NCI-H524 (cell line): ENCODE measurements around the gene MAMDC2.
"Not testable (repeated sequence)": the region's sequence is repeated elsewhere in the genome, so short reads cannot be mapped to it uniquely, and the experiment has no call there.

ENCODE experiments used
- DNase-seq, 2 experiments: peaks; one replicate each; lab custom pipeline; 2025; lab: John Stamatoyannopoulos, UW

The MAMDC2 gene

DNA sequence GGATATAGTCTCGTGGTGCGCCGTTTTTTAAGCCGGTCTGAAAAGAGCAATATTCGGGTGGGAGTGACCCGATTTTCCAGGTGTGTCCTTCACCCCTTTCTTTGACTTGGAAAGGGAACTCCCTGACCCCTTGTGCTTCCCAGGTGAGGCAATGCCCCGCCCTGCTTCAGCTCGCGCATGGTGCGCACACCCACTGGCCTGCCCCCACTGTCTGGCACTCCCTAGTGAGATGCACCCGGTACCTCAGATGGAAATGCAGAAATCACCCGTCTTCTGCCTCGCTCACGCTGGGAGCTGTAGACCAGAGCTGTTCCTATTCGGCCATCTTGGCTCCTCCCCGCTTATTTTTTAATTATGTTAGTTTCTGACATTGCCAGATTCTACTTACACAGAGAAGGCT lies 161.1 kb downstream of the MAMDC2 start:
- not testable (repeated sequence) for DNase-seq

DNA sequence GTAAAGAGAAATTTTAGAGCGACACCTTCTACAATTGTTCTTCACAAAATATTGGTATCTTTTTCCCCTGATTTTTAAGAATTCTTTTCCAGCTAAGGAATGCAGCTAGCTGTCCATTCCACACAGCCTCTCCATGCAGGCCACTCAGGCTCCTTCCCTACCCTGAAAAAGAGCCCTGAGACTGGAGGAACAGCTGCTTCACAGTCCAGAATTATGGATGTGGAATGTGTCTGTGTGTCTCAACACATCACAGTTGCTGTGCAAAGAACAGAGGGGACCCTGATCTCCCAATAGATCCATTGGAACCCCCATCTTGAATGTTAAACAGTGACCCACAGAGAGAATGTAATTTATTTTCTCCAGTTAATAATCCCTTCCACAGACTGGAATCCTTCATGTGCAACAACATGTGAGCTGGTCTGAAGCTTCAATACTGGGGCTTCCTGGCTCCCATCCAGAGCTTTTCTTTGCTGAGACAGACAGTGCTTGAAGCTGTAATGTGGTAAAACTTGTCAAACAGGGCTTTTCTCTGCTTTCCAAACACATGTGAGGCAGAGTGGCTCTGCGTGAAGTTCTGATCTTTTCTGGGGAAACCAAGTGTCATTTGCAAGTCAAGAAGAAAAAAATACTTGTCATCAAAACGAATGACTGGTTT lies 161.8 kb downstream of the MAMDC2 start:
- no peak for DNase-seq

DNA sequence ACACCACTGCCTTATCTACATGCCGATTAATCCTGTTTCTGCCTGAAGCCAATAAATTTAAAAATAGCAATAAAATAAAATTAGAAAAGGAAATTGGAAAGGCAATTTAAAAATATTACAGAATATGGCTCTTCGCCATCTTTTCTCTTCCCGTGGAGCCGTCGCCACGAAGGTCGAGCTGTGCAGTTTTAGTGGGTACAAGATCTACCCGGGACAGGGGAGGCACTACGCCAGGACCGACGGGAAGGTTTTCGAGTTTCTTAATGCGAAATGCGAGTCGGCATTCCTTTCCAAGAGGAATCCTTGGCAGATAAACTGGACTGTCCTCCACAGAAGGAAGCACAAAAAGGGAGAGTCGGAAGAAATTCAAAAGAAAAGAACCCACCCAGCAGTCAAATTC lies 173.4 kb downstream of the MAMDC2 start:
- DNase-seq, result no peak

DNA sequence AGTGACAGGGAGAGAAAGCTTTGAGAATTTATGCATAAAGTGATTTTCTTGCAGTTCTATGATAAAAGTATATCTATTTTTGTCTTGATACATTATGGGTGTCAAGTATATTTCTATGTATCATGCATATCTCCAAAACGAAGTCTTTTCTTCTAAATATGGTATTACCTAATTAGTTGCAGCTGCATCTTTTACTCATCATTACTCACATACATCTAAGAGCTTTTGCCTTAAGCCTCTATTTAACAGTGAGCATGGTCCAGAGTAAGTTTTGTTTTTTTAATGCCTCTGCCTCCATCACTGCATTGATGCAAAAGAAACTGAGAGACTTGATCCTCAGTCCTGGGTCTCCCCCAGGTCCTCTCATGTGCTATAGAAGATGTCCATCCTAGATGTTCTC lies 175.1 kb downstream of the MAMDC2 start:
- DNase-seq, result no peak

DNA sequence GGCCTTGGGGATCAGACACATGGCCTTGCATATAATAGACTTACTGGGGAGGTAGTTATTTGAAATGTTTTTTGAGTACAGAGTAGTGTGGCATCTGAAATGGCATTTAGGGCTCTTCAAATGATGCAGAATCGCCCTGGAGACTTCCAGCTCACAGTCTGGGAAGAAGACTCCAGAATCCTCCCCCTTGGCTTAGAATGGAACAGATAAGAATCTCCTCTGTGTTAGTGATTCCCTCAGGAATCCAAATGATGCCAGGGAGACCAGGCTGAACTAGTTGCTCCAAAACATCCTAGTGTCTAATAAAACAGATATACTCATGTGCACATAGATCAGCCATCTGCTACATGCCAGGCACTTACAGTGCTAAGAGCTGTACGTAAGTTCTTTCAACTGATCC lies 176.6 kb downstream of the MAMDC2 start:
- no peak for DNase-seq

DNA sequence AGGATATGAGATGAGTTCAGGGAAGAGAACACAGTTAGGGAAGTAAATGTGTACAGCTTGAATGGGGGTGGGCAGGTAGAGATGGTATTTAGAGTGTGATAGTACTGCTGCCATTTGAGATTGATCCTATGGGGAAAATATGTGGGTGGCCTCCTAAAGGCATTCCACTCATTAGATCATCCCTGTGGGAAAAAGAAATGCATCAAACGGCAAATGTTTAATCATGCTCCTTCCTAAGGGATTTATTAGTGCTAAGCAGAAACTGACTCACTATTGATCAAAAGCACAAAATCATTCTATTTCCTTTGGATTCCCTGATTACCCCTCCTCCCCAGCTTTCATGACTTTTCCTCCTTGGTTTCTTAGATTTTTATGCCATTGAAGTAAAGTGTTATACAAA lies 178.7 kb downstream of the MAMDC2 start:
- DNase-seq, result no peak

DNA sequence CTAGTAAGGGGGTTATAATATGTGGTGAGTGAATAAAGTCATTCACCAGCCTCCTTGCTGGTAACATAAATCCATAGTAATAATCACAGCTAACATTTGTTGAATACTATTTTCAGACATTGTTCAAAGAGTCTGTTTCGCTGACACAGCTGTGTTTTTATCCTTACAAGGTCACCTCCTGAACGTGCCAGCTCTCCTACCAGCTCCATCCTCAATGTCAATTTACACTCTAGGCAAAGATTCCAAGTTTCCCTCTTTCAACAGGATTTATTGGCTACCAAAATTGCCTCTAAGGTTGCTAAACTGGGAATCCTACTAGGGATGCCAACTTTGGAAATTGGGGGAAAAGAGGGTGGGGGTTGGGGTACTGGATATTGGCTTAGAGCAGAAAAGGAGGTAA lies 184.5 kb downstream of the MAMDC2 start:
- no peak for DNase-seq

DNA sequence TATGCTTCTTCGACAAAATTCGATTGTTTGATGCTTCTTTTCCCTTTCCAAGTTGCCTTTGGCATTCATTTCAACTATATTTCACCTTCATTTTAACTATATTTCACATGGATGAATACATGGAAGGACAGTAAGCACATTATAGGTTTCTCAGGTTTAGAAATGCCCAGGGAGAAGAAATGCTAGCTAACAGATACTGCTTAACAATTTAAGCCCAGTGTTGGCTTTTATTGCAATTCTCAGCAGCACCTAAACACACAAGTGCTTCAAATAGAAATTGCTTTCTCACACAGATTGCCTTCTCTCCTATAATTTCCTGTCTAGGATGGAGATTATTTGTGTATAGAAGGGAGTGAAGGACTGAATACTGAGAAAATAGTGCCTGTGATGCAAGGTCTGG lies 185.0 kb downstream of the MAMDC2 start:
- DNase-seq, result no peak

DNA sequence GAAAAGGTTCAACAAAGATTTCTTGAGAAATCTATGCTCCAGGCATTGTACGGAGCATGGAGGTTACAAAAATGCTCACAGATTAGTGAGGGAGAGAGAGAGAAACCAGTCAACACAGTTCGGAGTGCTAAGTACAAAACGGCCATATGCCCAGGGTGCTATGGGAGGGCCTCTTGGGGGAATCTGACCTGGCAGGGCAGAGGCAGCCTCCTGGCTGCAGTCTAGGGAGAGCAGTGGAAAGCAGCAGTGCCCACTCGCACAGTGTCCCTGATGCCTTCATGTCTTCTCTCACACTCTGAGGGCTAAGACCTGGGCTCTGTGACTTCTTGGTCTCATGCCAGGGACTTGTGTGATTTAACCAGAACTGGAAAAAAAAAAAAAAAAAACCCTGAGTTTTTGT lies 185.4 kb downstream of the MAMDC2 start:
- DNase-seq, result peak in 1 of 2 experiments; percentile 8

DNA sequence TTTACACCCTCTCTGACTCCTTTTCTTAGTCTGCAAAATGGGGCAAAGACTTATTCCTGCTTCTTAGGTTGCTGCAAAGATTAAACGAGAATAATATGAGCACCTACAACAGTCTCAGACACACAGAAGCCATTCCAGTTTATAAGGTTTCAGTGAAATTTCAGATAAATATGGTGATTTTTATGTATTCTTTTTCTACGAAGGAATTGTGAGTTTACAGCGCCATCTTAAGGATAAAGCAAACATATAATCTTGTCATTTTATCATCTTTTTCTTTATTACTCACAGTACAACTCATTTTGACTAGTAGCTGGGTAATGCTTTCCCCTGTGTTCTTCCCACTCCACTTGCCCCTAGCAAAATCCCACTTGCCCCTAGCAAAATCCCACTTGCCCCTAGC lies 185.9 kb downstream of the MAMDC2 start:
- DNase-seq, result peak in 1 of 2 experiments; percentile 7

DNA sequence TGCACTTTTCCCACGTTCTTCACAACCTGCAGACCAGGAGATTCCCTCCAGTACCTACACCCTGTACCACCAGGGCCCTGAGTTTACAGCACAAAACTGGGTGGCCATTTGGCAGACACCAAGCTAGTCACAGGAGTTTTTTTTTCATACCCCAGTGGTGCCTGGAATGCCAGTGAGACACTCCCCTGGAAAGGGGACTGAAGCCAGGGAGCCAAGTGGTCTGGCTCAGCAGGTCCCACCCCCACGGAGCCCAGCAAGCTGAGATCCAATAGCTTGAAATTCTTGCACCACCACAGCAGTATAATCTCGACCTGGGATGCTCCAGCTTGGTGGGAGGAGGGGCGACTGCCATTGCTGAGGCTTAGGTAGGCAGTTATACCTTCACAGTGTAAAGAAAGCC lies 188.8 kb downstream of the MAMDC2 start:
- no peak for DNase-seq

DNA sequence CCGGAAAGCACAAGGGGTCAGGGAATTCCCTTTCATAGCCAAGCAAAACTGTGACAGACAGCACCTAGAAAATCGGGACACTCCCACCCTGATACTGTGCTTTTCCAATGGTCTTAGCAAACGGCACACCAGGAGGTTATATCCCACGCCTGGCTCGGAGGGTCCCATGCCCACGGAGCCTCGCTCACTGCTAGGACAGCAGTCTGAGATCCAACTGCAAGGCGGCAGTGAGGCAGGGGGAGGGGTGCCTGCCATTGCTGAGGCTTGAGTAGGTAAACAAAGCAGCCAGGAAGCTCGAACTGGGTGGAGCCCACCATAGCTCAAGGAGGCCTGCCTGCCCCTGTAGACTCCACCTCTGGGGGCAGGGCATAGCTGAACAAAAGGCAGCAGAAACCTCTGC lies 190.6 kb downstream of the MAMDC2 start:
- not testable (repeated sequence) for DNase-seq

DNA sequence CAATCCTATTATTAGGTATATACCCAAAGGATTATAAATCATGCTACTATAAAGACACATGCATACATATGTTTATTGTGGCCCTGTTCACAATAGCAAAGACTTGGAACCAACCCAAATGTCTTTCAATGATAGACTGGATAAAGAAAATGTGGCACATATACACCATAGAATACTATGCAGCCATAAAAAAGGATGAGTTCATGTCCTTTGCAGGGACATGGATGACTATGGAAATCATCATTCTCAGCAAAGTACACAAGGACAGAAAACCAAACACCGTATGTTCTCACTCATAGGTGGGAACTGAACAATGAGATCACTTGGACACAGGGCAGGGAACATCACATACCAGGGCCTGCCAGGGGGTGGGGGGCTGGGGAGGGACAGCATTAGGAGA lies 202.3 kb downstream of the MAMDC2 start:
- not testable (repeated sequence) for DNase-seq

DNA sequence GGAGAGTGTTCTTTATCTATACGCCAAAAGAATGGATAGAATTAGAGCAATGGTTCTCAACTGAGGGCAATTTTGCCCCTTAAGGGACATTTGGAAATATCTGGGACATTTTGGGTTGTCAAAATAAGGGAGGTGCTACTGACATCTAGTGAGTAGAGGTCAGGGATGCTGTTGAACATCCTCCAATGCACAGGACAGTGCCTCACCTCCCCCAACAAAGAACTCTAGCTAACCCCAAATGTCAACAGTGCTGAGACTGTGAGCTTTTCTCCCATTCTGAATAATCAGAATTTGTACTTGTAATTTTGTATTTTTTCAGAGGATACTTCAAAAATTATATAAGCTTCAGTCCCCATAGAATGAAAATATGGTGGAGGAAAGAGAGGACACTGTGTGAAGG lies 206.6 kb downstream of the MAMDC2 start:
- DNase-seq, result no peak

DNA sequence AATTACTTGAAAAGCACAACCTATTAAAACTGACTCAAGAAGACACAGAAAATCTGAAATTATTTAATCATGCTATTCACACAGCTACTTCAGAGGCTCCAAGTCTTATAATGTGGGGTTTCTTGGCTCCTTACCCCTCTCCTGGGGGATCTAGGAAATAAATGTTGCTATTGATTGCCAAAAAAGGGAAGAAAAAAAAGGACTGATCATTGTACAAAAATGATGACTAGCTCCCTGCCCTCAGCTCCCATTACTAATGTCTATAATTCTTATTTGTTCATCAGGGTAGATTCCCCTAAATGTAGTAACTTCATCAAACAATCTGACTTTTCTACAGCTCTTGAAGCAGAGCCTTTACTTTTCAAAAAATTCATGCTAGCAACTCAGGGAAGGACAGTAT lies 211.8 kb downstream of the MAMDC2 start:
- DNase-seq, result no peak

DNA sequence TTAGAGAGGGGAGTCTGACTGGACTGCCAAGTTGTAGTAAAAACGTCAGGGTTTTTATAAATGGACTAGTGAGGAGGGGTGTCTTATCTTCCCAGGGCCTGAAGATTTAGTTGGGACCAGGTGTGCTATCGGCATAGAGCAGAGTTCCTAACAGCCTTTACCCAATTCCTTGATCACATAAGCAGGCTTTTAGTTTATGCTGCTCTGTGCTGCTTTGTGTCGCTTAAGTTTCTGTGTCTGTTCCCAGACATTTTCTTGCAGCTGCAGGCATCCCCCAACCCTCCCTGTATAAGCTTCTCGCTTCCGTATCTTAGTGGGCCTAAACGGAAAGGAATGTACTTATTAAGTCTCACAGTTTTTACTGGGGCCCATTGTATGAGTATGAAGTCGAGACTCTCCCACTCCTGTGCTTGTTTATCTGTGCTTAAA lies 212.5 kb downstream of the MAMDC2 start:
- no peak for DNase-seq

DNA sequence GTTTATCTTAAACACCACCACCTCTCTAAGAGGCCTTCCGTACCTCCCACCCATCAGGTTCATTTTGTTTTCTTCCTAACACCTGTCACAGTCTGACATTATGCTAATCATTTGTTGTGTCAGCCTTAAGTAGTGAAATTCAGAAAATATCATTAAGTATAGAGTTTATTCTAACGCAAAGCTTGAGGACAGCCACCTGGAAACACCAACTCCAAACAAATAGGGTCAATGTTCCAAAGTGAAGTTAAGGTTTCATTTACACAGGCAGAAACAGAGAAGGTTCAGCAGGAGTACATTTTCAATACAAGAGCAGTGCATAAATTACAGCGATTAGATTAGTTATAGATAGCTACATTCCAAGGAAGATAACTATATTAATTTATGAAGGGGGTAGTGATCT lies 213.9 kb downstream of the MAMDC2 start:
- DNase-seq, result no peak

DNA sequence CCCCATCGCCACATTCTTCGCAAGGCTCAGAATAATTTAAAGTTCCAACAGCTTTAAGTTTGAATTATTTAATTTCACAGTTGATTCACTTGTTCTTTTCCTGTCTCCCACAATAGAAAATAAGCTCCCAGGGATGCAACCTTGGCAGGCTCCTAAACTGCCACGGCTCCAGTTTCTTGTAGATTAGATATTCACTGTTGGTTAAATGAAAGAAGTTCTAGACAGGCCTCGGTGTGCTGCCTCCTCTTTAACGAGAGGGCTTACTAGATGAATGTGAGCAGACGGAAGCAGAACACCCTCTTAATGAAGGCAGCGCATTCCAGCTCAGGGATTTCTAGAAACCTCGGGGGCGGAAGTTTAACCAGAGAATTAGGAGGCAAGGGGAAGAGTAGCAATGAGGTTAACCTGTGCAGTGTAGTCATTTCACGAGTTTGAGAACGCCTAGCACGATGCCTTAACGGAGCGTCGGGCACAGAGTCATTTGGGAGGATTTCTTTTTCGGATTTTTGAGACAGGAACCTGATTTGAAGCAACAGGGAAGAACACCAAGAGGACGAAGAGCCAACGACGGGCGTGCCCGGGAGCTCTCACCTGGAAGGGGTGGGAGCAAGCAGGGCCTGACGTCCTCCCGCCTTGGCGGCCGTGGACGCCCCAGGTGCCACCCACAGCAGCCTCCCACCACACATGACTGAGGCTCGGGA lies 214.5 kb downstream of the MAMDC2 start:
- DNase-seq, result peak in 1 of 2 experiments; percentile 34

DNA sequence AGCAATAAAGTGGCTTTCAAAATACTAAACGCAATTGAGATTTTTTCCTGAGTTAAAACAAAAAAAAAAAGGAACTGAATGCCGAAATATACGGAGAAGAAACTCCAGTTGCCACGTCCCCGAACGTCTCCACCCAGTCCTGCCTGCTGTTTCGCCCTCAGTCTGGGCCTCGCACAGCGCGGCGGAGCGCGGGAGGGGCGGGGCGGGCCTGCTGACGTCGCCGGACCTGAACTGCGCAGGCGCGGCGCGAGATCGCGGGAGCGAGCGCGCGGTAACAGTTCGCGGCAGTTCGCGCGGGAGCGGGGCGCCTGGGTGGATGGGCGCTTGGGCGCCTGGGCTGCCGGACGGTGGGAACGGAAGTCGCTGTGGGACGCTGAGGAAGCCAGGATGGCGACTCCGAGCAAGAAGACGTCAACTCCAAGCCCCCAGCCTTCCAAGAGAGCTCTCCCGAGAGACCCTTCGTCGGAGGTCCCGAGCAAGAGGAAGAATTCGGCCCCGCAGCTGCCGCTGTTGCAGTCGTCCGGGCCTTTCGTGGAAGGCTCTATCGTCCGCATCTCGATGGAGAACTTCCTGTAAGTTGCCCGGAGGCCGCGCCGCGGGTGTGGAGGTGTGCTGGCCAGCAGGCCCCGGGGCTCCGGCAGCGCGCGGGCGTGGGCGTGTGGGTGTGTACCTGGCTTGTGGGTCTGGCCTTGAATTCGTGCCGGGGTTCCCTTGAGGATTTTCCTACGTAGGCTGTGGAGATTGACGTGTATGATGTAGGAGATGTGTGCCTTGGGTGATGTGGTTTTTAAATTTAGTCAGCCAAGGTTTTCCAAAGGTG lies 215.3 kb downstream of the MAMDC2 start, which contains the start of gene SMC5:
TSS of gene SMC5 (plus strand) at position 287 of the 820 bp plus-strand sequence. CDS start at position 388, 101 bp downstream.
- DNase-seq, result peak; percentile 56 to 73

DNA sequence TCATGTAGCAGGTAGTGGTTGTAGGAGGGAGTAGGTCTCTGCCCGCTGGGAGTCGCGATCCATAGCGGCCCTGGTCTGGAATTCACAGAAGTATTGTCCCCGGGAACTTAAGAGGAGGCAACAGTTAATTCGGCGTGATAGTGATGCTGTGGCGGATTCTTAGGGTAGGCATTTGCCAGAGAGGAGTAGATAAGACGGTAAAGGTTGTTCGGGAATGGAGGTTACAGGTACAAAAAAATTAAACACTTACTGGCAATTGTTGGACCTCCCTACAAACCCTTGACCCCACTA lies 215.8 kb downstream of the MAMDC2 start:
- DNase-seq, result no peak

DNA sequence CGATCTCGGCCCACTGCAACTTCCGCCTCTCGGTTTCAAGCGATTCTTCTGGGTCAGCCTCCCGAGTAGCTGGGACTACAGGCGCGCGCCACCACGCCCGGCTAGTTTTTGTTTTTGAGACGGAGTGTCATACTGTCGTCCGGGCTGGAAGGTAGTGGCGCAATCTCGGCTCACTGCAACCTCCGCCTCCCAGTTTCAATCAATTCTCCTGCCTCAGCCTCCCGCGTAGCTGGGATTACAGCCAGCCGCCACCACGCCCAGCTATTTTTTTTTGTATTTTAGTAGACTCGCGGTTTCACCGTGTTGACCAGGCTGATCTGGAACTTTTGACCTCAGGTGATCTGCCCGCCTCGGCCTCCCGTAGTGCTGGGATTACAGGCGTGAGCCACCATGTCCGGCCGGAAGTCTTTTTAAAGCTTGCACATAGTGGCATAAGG lies 216.4 kb downstream of the MAMDC2 start:
- DNase-seq, result no peak

DNA sequence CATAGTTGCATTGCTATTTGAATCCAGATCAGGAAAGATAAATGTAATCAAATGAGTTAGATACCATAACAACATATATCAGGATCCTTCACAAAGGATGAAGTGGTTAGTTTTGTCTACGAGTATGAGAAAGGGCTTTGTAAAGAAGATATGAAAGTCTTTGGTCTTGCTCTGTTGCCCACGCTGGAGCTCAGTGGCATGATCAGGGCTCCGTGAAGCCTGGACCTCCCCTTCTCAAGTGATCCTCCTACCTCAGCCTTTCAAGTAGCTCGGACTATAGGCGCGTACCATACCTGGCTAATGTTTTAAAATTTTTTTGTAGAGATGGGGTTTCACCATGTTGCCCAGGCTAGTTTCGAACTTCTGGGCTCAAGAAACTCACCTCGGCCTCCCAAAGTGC lies 217.0 kb downstream of the MAMDC2 start:
- DNase-seq, result no peak
